SH-SY5Y (cell line): ENCODE measurements around the gene GTSE1.

Experiments used
- GATA2 ChIP-seq: IDR thresholded peaks from 2 replicates; pipeline ENCODE4 v1.6.1; 2011; ENCODE audit warnings: mild to moderate bottlenecking, low read depth, low read length
- GATA3 ChIP-seq: IDR thresholded peaks from 2 replicates; pipeline ENCODE4 v1.6.1; 2011; ENCODE audit warnings: low read depth, mild to moderate bottlenecking, low read length, moderate library complexity

GRCh38 chr22:46309526-46310085 lies 12.9 kb downstream of the GTSE1 start:
- TF ChIP-seq GATA3 (no peak), GATA2 (no peak)
